HG02884 (cell line): ENCODE data around the gene FLNC.

Source experiments
- ATAC-seq: cut with Tn5 transposase; IDR thresholded peaks from one replicate; pipeline ENCODE4 v1.9.1; 2021; ENCODE audit warnings: mild to moderate bottlenecking, moderate library complexity; ENCODE audit not compliant: unreplicated experiment

FLNC gene

GRCh38 chr7:128888039-128888755 is 58.0 kb downstream of the FLNC start:
- ATAC-seq, result no peak

DNA sequence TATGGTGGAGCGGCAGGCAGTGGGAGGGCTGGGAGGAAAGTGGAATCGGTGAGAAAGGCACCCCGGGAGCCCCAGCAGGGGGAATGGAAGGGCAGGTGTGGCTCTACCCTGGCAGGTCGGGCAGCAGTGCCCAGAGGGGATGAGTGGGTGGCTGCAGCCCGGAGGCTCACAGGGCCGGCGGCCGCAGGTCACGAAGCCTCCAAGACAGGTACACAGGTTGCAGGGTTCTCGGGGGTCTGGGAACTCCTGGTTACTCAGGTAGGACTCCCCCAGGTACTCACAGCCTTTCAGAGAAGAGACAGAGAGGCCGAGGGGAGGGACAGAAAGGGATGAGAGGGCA is 58.5 kb downstream of the FLNC start:
- no peak for ATAC-seq

GRCh38 chr7:128889121-128889520 is 58.9 kb downstream of the FLNC start:
- no peak for ATAC-seq

DNA sequence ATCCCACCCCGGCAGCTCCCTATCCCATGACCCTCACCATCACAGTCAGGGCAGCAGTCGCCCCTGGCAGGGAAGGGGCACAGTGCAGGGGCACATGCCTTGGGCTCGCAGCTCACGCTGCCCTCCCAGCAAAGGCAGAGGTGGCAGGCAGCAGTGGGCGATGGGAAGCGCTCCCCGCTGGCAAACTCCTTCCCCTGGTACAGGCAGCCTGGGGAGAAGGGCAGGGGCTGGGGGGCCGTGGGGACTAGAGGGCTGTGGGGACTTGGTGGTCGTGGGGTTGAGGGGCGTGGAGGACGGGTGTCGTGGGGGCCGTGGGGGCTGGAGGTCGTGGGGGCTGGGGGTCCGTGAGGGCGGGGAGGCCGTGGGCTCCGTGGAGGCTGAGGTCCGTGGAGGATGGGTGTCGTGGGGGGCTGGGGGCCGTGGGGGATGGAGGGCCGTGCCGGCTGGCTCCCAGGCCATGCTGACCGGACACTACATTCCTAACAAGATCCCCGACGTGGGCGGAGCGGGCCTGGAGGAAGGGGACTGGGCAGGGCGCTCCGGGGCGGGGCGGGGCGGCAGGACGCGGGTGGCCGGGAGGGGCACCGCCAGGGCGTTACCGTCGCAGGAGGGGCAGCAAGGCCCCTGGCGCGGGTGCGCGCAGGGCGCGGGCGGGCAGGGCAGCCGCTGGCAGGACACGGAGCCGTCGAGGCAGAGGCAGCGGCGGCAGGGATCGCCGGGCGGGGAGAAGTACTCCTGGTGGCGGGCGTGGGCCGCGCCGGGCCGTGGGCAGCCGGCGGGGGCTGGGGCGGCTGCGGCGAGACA is 60.3 kb downstream of the FLNC start:
- no peak for ATAC-seq

DNA sequence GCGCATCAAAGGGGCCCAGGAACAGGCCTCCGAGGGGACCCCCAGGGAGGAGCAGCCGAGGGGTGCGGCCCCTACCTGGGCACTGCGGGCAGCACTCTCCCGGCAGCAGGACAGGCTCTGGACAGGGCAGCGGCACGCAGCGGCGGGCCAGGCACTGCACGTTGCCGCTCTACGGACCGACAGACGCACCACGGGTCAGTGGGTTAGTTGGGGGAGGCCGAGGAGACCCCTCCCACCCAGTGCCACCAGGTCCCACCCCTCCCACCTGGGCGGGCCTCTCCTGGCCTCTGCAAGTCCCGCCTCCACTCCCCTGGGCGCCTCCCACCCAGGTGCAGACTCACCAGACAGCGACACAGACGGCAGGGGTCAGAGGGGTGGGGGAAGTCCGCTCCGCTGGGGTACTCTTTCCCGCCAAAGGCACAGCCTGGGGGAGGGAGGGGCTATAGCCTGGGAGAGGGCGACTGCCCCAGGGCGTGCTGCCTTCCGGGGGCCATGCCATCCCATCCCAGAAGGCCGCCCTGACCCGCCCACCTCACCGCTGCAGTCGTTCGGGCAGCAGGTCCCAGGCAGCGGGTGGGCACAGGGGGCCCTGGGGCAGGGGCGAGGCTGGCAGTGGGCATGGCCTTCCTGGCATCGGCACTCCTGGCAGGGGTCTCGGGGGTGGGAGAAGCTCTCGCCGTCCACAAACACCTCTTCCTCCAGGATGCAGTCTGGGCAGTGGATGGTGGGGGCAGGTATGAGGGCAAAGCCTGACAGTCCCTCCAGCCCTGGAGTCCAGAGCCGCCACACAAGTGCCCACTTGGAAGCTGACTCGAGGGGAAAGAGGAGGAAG is 61.1 kb downstream of the FLNC start:
- no peak for ATAC-seq

- no peak for ATAC-seq
Observed at GRCh38 chr7:128891942-128892269, 61.7 kb downstream of the FLNC start.

- no peak for ATAC-seq
Observed at GRCh38 chr7:128892521-128893250, 62.5 kb downstream of the FLNC start.

DNA sequence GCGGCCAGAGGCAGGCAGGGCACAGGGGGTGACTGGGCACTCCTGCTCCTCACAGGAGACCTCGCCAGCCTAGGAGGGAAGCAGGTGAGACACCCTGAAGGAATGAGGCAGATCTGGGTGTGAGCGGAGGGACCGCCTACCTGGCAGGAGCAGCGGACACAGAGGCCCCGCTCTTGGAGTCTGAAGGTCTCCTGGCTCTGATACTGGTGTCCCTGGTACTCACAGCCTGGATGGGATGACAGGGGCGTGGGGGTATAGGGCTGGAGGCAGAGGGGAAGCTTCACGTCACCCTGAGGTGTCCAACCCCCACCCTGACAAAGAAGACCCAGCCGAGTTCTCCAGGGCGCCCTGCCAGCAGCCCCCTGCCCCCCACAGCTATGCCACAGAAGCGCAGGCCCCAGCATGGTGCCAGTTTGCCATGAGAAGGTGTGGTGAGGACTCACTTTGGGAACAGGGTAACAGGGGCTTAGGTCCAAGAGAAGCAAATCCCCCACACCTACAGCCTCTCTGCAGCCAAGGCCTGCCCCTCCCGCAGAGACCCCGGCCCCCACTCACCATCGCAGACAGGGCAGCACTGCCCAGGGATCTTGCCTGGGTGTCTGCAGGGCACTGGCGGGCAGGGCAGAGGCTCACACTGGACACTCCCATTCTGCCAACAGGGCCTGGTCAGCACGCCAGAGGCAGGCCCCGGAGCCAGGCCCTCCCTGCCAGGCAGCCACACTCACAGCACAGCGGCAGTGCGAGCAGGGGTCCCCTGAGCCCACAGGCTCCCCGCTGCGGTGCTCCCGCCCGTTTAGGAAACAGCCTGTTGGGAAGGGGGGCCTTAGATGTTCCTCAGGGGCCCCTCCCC is 63.3 kb downstream of the FLNC start:
- no peak for ATAC-seq

DNA sequence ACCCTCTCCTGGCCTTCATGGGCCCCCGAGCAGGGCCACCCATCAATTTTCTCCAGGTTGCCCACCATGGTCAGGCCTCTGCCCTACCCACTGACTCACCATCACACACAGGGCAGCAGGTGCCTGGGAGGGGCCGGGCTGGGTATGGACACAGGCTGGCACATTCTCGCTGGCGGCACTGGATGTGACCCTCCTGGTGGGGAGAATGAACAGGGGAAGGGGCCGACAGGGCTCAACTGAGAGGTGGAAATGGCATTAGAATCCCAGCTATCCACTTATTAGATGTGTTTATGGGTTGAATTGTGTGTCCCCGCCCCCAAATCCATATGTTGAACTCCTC is 63.9 kb downstream of the FLNC start:
- no peak for ATAC-seq

DNA sequence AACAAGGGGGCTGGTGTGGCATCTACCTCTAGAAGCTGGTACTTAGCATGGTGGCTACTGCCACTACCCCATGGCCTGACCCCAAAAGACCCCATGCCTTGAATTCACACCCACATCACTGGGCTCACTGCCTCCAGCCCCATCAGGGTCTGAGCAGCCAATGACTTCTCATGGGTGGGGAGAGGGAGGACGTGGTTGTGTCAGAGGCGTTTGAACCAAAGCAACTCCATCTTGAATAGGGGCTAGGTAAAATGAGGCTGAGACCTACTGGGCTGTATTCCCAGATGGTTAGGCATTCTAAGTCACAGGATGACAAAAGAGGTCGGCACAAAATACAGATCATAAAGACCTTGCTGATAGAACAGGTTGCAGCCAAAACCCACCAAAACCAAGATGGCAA is 65.1 kb downstream of the FLNC start:
- ATAC-seq, result no peak

DNA sequence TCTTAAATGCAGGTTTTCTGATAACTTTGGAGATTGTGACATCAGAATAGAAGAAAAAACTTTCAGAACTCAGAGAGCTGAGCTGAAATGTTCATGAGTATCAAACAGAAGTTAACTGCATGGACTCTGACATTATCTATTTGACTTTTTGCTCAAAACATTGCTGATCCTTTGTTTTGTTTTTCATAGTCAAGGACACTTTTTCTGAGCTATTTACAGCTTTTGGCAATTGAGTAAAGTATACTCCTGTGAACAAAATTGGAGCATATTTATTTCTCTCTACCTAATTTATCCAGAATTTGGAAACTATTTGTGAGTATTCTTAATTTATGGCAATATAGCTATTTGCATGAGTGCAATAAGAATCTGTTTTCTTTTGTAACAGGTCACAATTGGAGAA is 69.2 kb downstream of the FLNC start:
- no peak for ATAC-seq

- ATAC-seq, result no peak
Observed at GRCh38 chr7:128900237-128900636, 70.0 kb downstream of the FLNC start.

DNA sequence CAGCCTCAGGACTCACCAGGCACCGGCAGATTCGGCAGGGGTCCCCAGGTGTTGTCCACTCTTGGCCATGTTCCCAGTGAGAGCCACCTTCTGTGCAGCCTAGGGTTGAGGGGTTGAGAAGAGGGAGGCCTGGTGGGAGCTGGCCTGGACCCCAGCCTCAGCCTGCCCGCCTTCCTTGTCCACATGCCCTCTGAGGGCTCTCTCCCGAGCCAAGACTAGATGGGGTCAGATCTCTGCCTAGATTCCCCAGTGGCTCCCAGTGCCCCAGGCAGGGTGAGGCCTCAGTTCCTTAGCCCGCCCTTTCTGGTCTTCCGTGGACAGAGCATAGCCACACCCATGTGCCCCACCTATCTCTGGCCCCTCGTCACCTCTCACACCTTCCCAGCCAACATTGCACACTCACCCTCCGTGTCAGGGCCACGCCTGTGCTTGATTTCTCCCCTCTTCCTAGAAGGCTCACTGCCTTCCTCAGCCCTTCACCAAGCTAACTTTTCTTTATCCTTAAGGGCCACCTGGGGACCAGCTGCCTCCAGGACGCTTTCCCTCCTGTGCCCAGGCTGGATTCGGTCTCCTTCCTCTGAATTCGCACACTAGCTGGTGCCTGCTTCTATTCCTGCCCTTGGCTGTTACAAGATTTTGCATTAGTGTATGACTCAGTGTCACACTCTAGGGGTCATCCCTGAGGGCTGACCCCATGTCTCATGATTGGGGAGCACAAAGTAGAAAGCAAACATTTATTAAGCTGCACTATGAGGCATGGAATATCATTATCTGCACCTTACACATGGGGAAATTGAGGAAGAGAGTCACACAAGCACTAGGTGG is 72.8 kb downstream of the FLNC start:
- no peak for ATAC-seq

DNA sequence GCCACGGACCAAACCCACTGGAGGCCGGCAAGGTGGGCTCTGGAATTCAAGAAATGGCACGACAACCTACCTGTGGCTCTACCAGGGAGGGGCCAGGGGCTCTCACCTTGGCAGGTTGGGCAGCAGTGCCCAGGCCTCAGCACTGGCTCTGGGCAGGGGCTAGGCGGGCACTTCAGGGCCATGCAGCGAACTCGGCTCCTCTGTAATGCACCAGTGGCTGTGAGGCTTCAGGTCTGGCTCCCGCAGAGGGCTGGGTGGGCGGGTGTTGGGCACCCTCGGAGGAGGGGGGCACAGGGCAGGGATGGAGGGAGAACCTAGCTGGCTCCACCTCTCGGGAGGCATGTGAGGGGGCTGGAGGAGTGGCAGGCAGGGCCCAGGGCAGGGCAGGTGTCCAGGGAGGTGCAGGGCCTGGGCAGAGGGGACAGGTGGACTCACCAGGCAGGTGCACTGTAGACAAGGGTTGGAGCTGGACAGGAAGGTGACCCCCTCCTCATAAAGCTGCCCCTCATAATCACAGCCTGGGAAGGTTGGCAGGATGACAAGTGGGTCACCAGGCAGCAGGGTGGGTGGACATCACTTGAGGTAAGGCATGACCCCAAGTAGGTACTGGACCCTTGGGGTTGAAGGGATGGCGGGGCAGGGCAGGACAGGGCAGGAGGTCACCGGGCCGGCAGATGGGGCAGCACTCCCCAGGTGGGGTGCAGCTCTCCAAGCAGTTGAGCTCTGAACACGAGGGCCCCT is 73.6 kb downstream of the FLNC start:
- no peak for ATAC-seq

GRCh38 chr7:128904381-128905197 is 74.4 kb downstream of the FLNC start:
- no peak for ATAC-seq

GRCh38 chr7:128906001-128906765 is 76.0 kb downstream of the FLNC start:
- no peak for ATAC-seq
